PC-3 (cell line): ENCODE measurements around the gene PLD1. TPM values are rescaled to one million over a fixed set of nuclear protein-coding genes. Genes with fewer than 3 reads are reported as not detected.

ENCODE experiments used
- ATAC-seq: fragments of 200-7000 bp; cut with Tn5 transposase; 2 replicates; pipeline ENCODE4 v1.9.1; 2020; ENCODE audit warnings: mild to moderate bottlenecking, moderate library complexity
- BruUV-seq: library from RNA; stranded (reverse); fragments of 400-500 nt; replicated peaks from 2 replicates; lab custom pipeline; 2021; lab: Mats Ljungman, UMichigan
- CTCF ChIA-PET: fragments of 300-600 bp; sonication (Branson Sonifier 250); formaldehyde crosslinking; loops from one replicate; lab custom pipeline; 2022; ENCODE audit warnings: antibody characterized with exemption; lab: Charles Lee
- POLR2A ChIA-PET: fragments of 300-600 bp; sonication (Branson Sonifier 250); formaldehyde crosslinking; loops from one replicate; lab custom pipeline; 2022; ENCODE audit warnings: antibody characterized with exemption; ENCODE audit not compliant: unreplicated experiment; lab: Charles Lee
- DNase-seq: peaks from one replicate; pipeline ENCODE4 v3.0.0-alpha.2; 2015
- H2AFZ ChIP-seq: fragments of 300-600 bp; sonication (generic); 2 replicates; pipeline ENCODE4 v1.6.0; 2016; ENCODE audit warnings: antibody characterized with exemption, low read length
- H3F3A ChIP-seq: fragments of 300-600 bp; sonication (generic); one replicate; pipeline ENCODE4 v1.6.0; 2017; ENCODE audit warnings: antibody characterized with exemption, low read length, control low read depth, mild to moderate bottlenecking; ENCODE audit not compliant: unreplicated experiment
- H3K27ac ChIP-seq: fragments of 300-600 bp; sonication (generic); 2 replicates; pipeline ENCODE4 v1.5.1; 2016; ENCODE audit warnings: mild to moderate bottlenecking, low read length
- H3K27me3 ChIP-seq: fragments of 300-600 bp; sonication (generic); 2 replicates; pipeline ENCODE4 v1.6.1; 2016; ENCODE audit warnings: low read length, mixed read lengths
- H3K36me3 ChIP-seq: fragments of 300-600 bp; sonication (generic); 2 replicates; pipeline ENCODE4 v1.6.1; 2016; ENCODE audit warnings: low read depth, mixed run types, low read length, mixed read lengths
- H3K4me1 ChIP-seq: fragments of 300-600 bp; sonication (generic); 2 replicates; pipeline ENCODE4 v1.5.1; 2016; ENCODE audit warnings: low read length; ENCODE audit not compliant: insufficient read depth
- H3K4me2 ChIP-seq: fragments of 300-600 bp; sonication (generic); 2 replicates; pipeline ENCODE4 v1.6.0; 2016; ENCODE audit warnings: low read length
- H3K4me3 ChIP-seq: fragments of 300-600 bp; sonication (generic); 2 replicates; pipeline ENCODE4 v1.5.1; 2016; ENCODE audit warnings: mild to moderate bottlenecking, low read length, mixed read lengths
- H3K79me2 ChIP-seq: fragments of 300-600 bp; sonication (generic); 2 replicates; pipeline ENCODE4 v1.6.1; 2017; ENCODE audit warnings: low read length, mixed read lengths
- H3K9ac ChIP-seq: fragments of 300-600 bp; sonication (generic); 2 replicates; pipeline ENCODE4 v1.6.0; 2016; ENCODE audit warnings: mild to moderate bottlenecking, low read length
- H3K9me2 ChIP-seq: fragments of 300-600 bp; sonication (generic); replicated peaks from 2 replicates; pipeline ENCODE4 v1.6.1; 2016; ENCODE audit warnings: mixed run types, low read length, mixed read lengths
- H3K9me3 ChIP-seq: fragments of 300-600 bp; sonication (generic); 2 replicates; pipeline ENCODE4 v1.6.1; 2016; ENCODE audit warnings: low read length, mixed read lengths
- H4K20me1 ChIP-seq: fragments of 300-600 bp; sonication (generic); 2 replicates; pipeline ENCODE4 v1.6.1; 2016; ENCODE audit warnings: low read length, mixed read lengths
- CTCF ChIP-seq: fragments of 300-600 bp; sonication (generic); conservative IDR thresholded peaks from 2 replicates; pipeline ENCODE4 v1.5.1; 2017; ENCODE audit warnings: antibody characterized with exemption, low read depth, mild to moderate bottlenecking, low read length
- EZH2 ChIP-seq: fragments of 300-600 bp; sonication (generic); IDR thresholded peaks from one replicate; pipeline ENCODE4 v1.6.1; 2017; ENCODE audit warnings: antibody characterized with exemption, mild to moderate bottlenecking, low read length; ENCODE audit not compliant: unreplicated experiment
- EZH2phosphoT487 ChIP-seq: fragments of 300-600 bp; sonication (generic); IDR thresholded peaks from 2 replicates; pipeline ENCODE4 v1.6.1; 2018; ENCODE audit warnings: mild to moderate bottlenecking, antibody characterized with exemption, low read length, borderline replicate concordance
- intact Hi-C: fragments of 100-400 bp; cut with micrococcal nuclease; formaldehyde crosslinking; loops from 2 replicates; pipeline ENCODE4 v1.9.0; 2023
- total RNA-seq: library from RNA; depleted of rRNA; stranded (reverse); fragments of >200 nt; gene quantifications from 2 replicates; pipeline ENCODE4 v1.2.3, GENCODE V29; 2014

The PLD1 gene
- total RNA-seq, 1 experiment from 2014 or later: 7.3 TPM

GRCh38 chr3:171841620-171842000 lies 31.3 kb upstream of the PLD1 start:
- CTCF ChIA-PET: no interaction called here
- no TSS peak for BruUV-seq

GRCh38 chr3:171840811-171841619 lies 30.7 kb upstream of the PLD1 start:
- no peaks in the 10 kb centered on the region for H3K79me2 ChIP-seq
- TF ChIP-seq EZH2phosphoT487 (no peak), EZH2 (no peak), CTCF (no peak)
- no peaks in the 10 kb centered on the region for H3K36me3 ChIP-seq
- no peaks in the 10 kb centered on the region for H4K20me1 ChIP-seq
- ChIA-PET CTCF (no interaction called here), POLR2A (no interaction called here)
- H3F3A ChIP-seq: no peaks in the 10 kb centered on the region
- no peaks in the 10 kb centered on the region for H3K27me3 ChIP-seq
- intact Hi-C loops: no loop called here
- H3K4me2 ChIP-seq: no peak overlapping the region
- H3K9me3 ChIP-seq: no peaks in the 10 kb centered on the region
- DNase-seq (no peak), ATAC-seq (no peak)
- no peaks in the 10 kb centered on the region for H3K9me2 ChIP-seq
- no peak overlapping the region for H3K9ac ChIP-seq
- no TSS peak for BruUV-seq
- no peak overlapping the region for H3K27ac ChIP-seq
- peaks cover 3% of the 10 kb centered on the region; the same call in 1 of the 2 replicates for H3K4me1 ChIP-seq
- 0 out of 2 replicates have a peak overlapping the region, but pooled peaks have one; percentile 27 for H2AFZ ChIP-seq
- no peak overlapping the region for H3K4me3 ChIP-seq

More at GRCh38 chr3:171841620-171842000, 31.3 kb upstream of the PLD1 start:
- Histone ChIP-seq H4K20me1 (no peaks in the 10 kb centered on the region), H3K27ac (no peak overlapping the region), H3K36me3 (no peaks in the 10 kb centered on the region), H3K4me1 (peaks cover 3% of the 10 kb centered on the region; the same call in 1 of the 2 replicates), H3K9me2 (no peaks in the 10 kb centered on the region), H3K4me3 (no peak overlapping the region), H3K9ac (no peak overlapping the region), H2AFZ (no peak overlapping the region), H3F3A (no peaks in the 10 kb centered on the region), H3K9me3 (no peaks in the 10 kb centered on the region), H3K79me2 (no peaks in the 10 kb centered on the region), H3K27me3 (no peaks in the 10 kb centered on the region), H3K4me2 (no peak overlapping the region)
- TF ChIP-seq EZH2phosphoT487: no peak
- TF ChIP-seq CTCF: no peak
- no peak for TF ChIP-seq EZH2
- intact Hi-C loops: no loop called here
- ATAC-seq (no peak), DNase-seq (no peak)
- POLR2A ChIA-PET: no interaction called here

GRCh38 chr3:171840445-171840810 lies 30.1 kb upstream of the PLD1 start:
- Histone ChIP-seq H3K9ac (no peak overlapping the region), H3F3A (no peaks in the 10 kb centered on the region), H3K9me2 (no peaks in the 10 kb centered on the region), H4K20me1 (no peaks in the 10 kb centered on the region), H3K27me3 (no peaks in the 10 kb centered on the region), H3K4me2 (no peak overlapping the region), H3K36me3 (no peaks in the 10 kb centered on the region), H3K4me3 (no peak overlapping the region), H3K27ac (no peak overlapping the region), H3K9me3 (no peaks in the 10 kb centered on the region), H2AFZ (0 out of 2 replicates have a peak overlapping the region, but pooled peaks have one; percentile 27), H3K79me2 (no peaks in the 10 kb centered on the region), H3K4me1 (peaks cover 3% of the 10 kb centered on the region; the same call in 1 of the 2 replicates)
- intact Hi-C loops: no loop called here
- BruUV-seq: no TSS peak
- CTCF ChIA-PET: no interaction called here
- DNase-seq: no peak
- POLR2A ChIA-PET: no interaction called here
- TF ChIP-seq CTCF (no peak), EZH2phosphoT487 (no peak), EZH2 (no peak)
- no peak for ATAC-seq
